Spleen (tissue), 11 donors: ENCODE results near the gene COL8A1. TPM values are rescaled to one million over a fixed set of nuclear protein-coding genes. Genes with fewer than 3 reads are reported as not detected.

Experiments used
- DNase-seq: peaks from one replicate; pipeline ENCODE4 v3.0.0-alpha.2; 2020
- H3K27ac ChIP-seq, 8 donors: fragments of 200-600 bp; sonication (generic) in 7 of 8; 1 replicate in 4 of 8; 2 replicates in 4 of 8; pipeline versions ENCODE4 v1.5.0 to v1.8.0; 2016 to 2021; ENCODE audit warnings: inconsistent platforms in 4 of 8, mild to moderate bottlenecking in 4 of 8, moderate library complexity in 1 of 8
- H3K27me3 ChIP-seq, 7 donors: fragments of 200-600 bp; sonication (generic) in 6 of 7; replicated peaks in 1 of 7; 1 replicate in 4 of 7; 2 replicates in 3 of 7; pipeline versions ENCODE4 v1.5.0 to v1.8.0; 2016 to 2021; ENCODE audit warnings: inconsistent platforms in 3 of 7, mild to moderate bottlenecking in 1 of 7
- H3K36me3 ChIP-seq, 6 donors: fragments of 200-600 bp; sonication (generic) in 5 of 6; 1 replicate in 4 of 6; 2 replicates in 2 of 6; pipeline versions ENCODE4 v1.5.0 to v1.8.0; 2016 to 2021; ENCODE audit warnings: inconsistent platforms in 2 of 6
- H3K4me1 ChIP-seq, 6 donors: fragments of 200-600 bp; sonication (generic) in 5 of 6; 1 replicate in 3 of 6; 2 replicates in 3 of 6; pipeline versions ENCODE4 v1.5.0 to v1.8.0; 2016 to 2021; ENCODE audit warnings: inconsistent platforms in 3 of 6
- H3K4me3 ChIP-seq, 8 donors: fragments of 200-600 bp; sonication (generic) in 7 of 8; 1 replicate in 4 of 8; 2 replicates in 4 of 8; pipeline versions ENCODE4 v1.5.0 to v1.8.0; 2016 to 2021; ENCODE audit warnings: inconsistent platforms in 4 of 8, mild to moderate bottlenecking in 4 of 8, moderate library complexity in 2 of 8
- H3K9me3 ChIP-seq, 8 donors: fragments of 200-600 bp; sonication (generic) in 7 of 8; 1 replicate in 4 of 8; 2 replicates in 4 of 8; pipeline versions ENCODE4 v1.5.0 to v1.8.0; 2016 to 2021; ENCODE audit warnings: inconsistent platforms in 4 of 8
- CTCF ChIP-seq, 11 experiments: fragments of 200-600 bp in 7 of 11; fragments of 450-650 bp in 4 of 11; sonication (generic) in 4 of 11; IDR thresholded peaks in 8 of 11; conservative IDR thresholded peaks in 3 of 11; 1 replicate in 7 of 11; 2 replicates in 4 of 11; pipeline versions ENCODE4 v1.4.0 to v1.8.0; 2016 to 2021; ENCODE audit warnings: antibody characterized with exemption in 11 of 11, inconsistent platforms in 4 of 11, mild to moderate bottlenecking in 1 of 11
- POLR2A ChIP-seq, 3 donors: fragments of 450-650 bp; IDR thresholded peaks; one replicate each; pipeline ENCODE4 v1.5.1; 2017; ENCODE audit warnings: antibody characterized with exemption in 3 of 3, mild to moderate bottlenecking in 1 of 3
- POLR2AphosphoS5 ChIP-seq, 3 donors: sonication (generic); formaldehyde crosslinking; IDR thresholded peaks; one replicate each; pipeline ENCODE4 v1.5.1; 2017; ENCODE audit warnings: antibody characterized with exemption in 3 of 3
- WGBS, 5 donors: extraction: QIAGEN DNeasy Blood & Tissue Kit in 3 of 5; methylation state at CpG; one replicate each; pipeline versions ENCODE4 v1.1.5 to v1.1.7; 2013 to 2018; 5-methylcytosine and 5-hydroxymethylcytosine counted together
- intact Hi-C: fragments of 100-400 bp; cut with DNase I; formaldehyde crosslinking; loops from one replicate; pipeline ENCODE4 v1.15.0; 2023; ENCODE audit warnings: low total_unique reads
- polyA plus RNA-seq, 3 donors: library from polyadenylated mRNA; stranded (reverse); fragments of 200-250 nt; gene quantifications; one replicate each; pipeline ENCODE4 v1.2.1, GENCODE V29; 2013
- total RNA-seq, 7 donors: library from RNA; depleted of rRNA in 3 of 7; stranded (reverse); fragments of >200 nt in 3 of 7; fragmentation: NEBNext Ultra II Directional in 4 of 7; extraction: Animal tissue kit (Norgen Biotek cat#: 25700) in 4 of 7; gene quantifications; one replicate each; pipeline versions ENCODE4 v1.1.0 to v1.2.1, GENCODE V29; 2016 to 2021
- donor health status: healthy with polysubstance abuse.
- donor health status: DM: no; HTN: no; CAD: no; lungs with moderate emphysema.
- donor health status: DM: no; HTN: no; CAD: no.
- donor health status: Bipolar disorder and iron deficiency.
- donor health status: healthy.
- donor health status: DM: no; HTN: no; CAD: no.
- donor health status: DM: yes; HTN: yes; CAD: no.

COL8A1 gene
- total and polyA plus RNA-seq, 10 donors, result 0.22 to 3.1 (median 1.4) TPM

GRCh38 chr3:99808163-99808794, 169.9 kb downstream of the COL8A1 start:
- peaks cover 0 to 5% (median 0%) of the 10 kb centered on the region in 6 donors for H3K36me3 ChIP-seq
- TF ChIP-seq CTCF (IDR thresholded peaks at IDR 0.05 in 8 of 11, conservative IDR thresholded peaks at IDR 0.05 in 3 of 11), result peak in 10 of 11 experiments; percentile 17 to 81 (median 64)
- no peak for TF ChIP-seq POLR2AphosphoS5 (IDR thresholded peaks at IDR 0.05)
- H3K4me1 ChIP-seq, result no peaks in the 10 kb centered on the region
- intact Hi-C loops, result no loop called here
- H3K9me3 ChIP-seq, result peaks cover 4 to 30% (median 21%) of the 10 kb centered on the region in 8 donors
- WGBS, 5 donors, result 50 to 56% (median 54%) methylated on average over 4 of the region's 4 CpGs
- H3K27me3 ChIP-seq, result no peaks in the 10 kb centered on the region
- H3K27ac ChIP-seq, result no peak overlapping the region
- no peak for DNase-seq
- H3K4me3 ChIP-seq, result no peak overlapping the region

DNA sequence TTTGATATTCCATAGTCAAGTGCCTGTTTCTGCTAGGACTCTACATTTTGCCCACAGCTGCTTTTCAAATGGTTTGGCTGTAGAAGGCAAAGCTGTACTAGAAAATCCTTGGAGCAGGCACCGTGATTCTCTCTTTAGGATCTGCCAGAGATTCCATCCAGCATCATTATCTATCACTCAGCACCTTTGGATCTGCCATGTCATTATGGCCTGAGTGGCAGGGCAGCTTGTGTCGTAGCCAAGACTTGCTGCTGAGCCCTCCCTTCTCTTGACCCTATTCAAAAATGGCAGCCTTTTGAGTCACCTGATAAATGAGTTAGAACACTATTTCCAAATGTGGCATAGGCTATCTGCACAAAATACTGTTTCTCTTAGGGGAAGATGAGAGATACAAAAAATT, 171.2 kb downstream of the COL8A1 start:
- intact Hi-C loops, result no loop called here
- no peaks in the 10 kb centered on the region for H3K4me1 ChIP-seq
- no peaks in the 10 kb centered on the region for H3K27me3 ChIP-seq
- DNase-seq, result no peak
- peaks cover 4 to 21% (median 15%) of the 10 kb centered on the region in 8 donors for H3K9me3 ChIP-seq
- H3K27ac ChIP-seq, result no peak overlapping the region
- TF ChIP-seq CTCF (IDR thresholded peaks at IDR 0.05 in 8 of 11, conservative IDR thresholded peaks at IDR 0.05 in 3 of 11) (no peak), POLR2AphosphoS5 (IDR thresholded peaks at IDR 0.05) (no peak), POLR2A (IDR thresholded peaks at IDR 0.05) (no peak)
- peaks cover 0 to 5% (median 0%) of the 10 kb centered on the region in 6 donors for H3K36me3 ChIP-seq
- WGBS, 5 donors, result 79 to 100% (median 88%) methylated on average over 2 of the region's 2 CpGs
- H3K4me3 ChIP-seq, result no peak overlapping the region

GRCh38 chr3:99810403-99810802, 172.0 kb downstream of the COL8A1 start:
- Histone ChIP-seq H3K27me3 (no peaks in the 10 kb centered on the region), H3K9me3 (peaks cover 3 to 12% (median 6%) of the 10 kb centered on the region in 8 donors), H3K4me3 (no peak overlapping the region), H3K27ac (no peak overlapping the region), H3K36me3 (no peaks in the 10 kb centered on the region), H3K4me1 (no peaks in the 10 kb centered on the region)
- TF ChIP-seq CTCF (IDR thresholded peaks at IDR 0.05 in 8 of 11, conservative IDR thresholded peaks at IDR 0.05 in 3 of 11) (no peak), POLR2A (IDR thresholded peaks at IDR 0.05) (no peak), POLR2AphosphoS5 (IDR thresholded peaks at IDR 0.05) (no peak)
- intact Hi-C loops, result no loop called here
- DNase-seq, result no peak
- WGBS, 5 donors, result 88 to 100% (median 93%) methylated on average over 1 of the region's 1 CpG

GRCh38 chr3:99817047-99817436, 178.6 kb downstream of the COL8A1 start:
- 3 to 5% (median 5%) methylated on average over 15 of the region's 15 CpGs for WGBS, 5 donors
- peak overlapping the region; percentile 81 to 95 (median 88) for H3K27ac ChIP-seq
- no peaks in the 10 kb centered on the region for H3K27me3 ChIP-seq
- no peaks in the 10 kb centered on the region for H3K9me3 ChIP-seq
- peaks cover 0 to 41% (median 21%) of the 10 kb centered on the region in 6 donors for H3K4me1 ChIP-seq
- H3K4me3 ChIP-seq, result peak overlapping the region; percentile 58 to 83 (median 64)
- no peaks in the 10 kb centered on the region for H3K36me3 ChIP-seq
- TF ChIP-seq POLR2A (IDR thresholded peaks at IDR 0.05) (no peak), POLR2AphosphoS5 (IDR thresholded peaks at IDR 0.05) (no peak), CTCF (IDR thresholded peaks at IDR 0.05 in 8 of 11, conservative IDR thresholded peaks at IDR 0.05 in 3 of 11) (no peak)
- intact Hi-C loops, result no loop called here
- no peak for DNase-seq
